Naive thymus-derived CD4-positive, alpha-beta T cell (primary cell): ENCODE measurements around the gene INSIG1. TPM values are rescaled to one million over a fixed set of nuclear protein-coding genes. Genes with fewer than 3 reads are reported as not detected.

ENCODE experiments used
- ATAC-seq: fragments of 150-1000 bp; cut with Tn5 transposase; 2 replicates; pipeline ENCODE4 v1.10.0; 2021; ENCODE audit warnings: mild to moderate bottlenecking, moderate library complexity
- CTCF ChIA-PET: fragments of 350-600 bp; sonication (Branson Sonifier 250); formaldehyde crosslinking; loops from one replicate; lab custom pipeline; 2021; ENCODE audit warnings: antibody characterized with exemption; lab: Charles Lee
- POLR2A ChIA-PET: fragments of 350-600 bp; sonication (Branson Sonifier 250); formaldehyde crosslinking; loops from one replicate; lab custom pipeline; 2021; ENCODE audit warnings: antibody characterized with exemption, inconsistent platforms; lab: Charles Lee
- DNase-seq, 9 donors: peaks; one replicate each; pipeline versions ENCODE4 v3.0.0 to v3.0.0-alpha.2; 2020 to 2022; ENCODE audit warnings: mixed read lengths in 1 of 9
- H3K27ac ChIP-seq: one replicate; pipeline ENCODE4 v1.7.0; 2013; ENCODE audit warnings: mild to moderate bottlenecking, low read depth, low read length, moderate library complexity
- H3K27me3 ChIP-seq, 2 donors: one replicate each; pipeline ENCODE4 v1.7.0; 2013; ENCODE audit warnings: low read length in 2 of 2, mild to moderate bottlenecking in 2 of 2, moderate library complexity in 2 of 2; ENCODE audit not compliant: control insufficient read depth in 2 of 2, insufficient read depth in 2 of 2
- H3K36me3 ChIP-seq, 3 experiments: 1 replicate in 2 of 3; 2 replicates in 1 of 3; pipeline ENCODE4 v1.7.0; 2013; ENCODE audit warnings: low read length in 3 of 3, mild to moderate bottlenecking in 3 of 3, moderate library complexity in 1 of 3; ENCODE audit not compliant: insufficient read depth in 3 of 3, control insufficient read depth in 2 of 3
- H3K4me1 ChIP-seq, 2 donors: one replicate each; pipeline ENCODE4 v1.7.0; 2013; ENCODE audit warnings: low read length in 2 of 2, mild to moderate bottlenecking in 2 of 2, moderate library complexity in 1 of 2; ENCODE audit not compliant: control insufficient read depth in 2 of 2, insufficient read depth in 2 of 2
- H3K4me3 ChIP-seq: 2 replicates; pipeline ENCODE4 v1.7.0; 2013; ENCODE audit warnings: mild to moderate bottlenecking, low read length
- H3K9me3 ChIP-seq, 3 experiments: 1 replicate in 2 of 3; 2 replicates in 1 of 3; pipeline ENCODE4 v1.7.0; 2013; ENCODE audit warnings: low read length in 3 of 3; ENCODE audit not compliant: control insufficient read depth in 2 of 3
- H3K27ac Mint-ChIP-seq, 9 donors: one replicate each; pipeline ENCODE4 v1.8.0; 2020 to 2022; ENCODE audit warnings: mixed read lengths in 9 of 9, mild to moderate bottlenecking in 8 of 9, moderate library complexity in 5 of 9, inconsistent platforms in 2 of 9
- H3K27me3 Mint-ChIP-seq, 5 donors: one replicate each; pipeline ENCODE4 v1.8.0; 2021 to 2022; ENCODE audit warnings: mixed read lengths in 5 of 5, mild to moderate bottlenecking in 1 of 5
- H3K36me3 Mint-ChIP-seq, 5 donors: one replicate each; pipeline ENCODE4 v1.8.0; 2020 to 2022; ENCODE audit warnings: mixed read lengths in 5 of 5, mild to moderate bottlenecking in 3 of 5, inconsistent platforms in 1 of 5
- H3K4me1 Mint-ChIP-seq, 7 donors: one replicate each; pipeline ENCODE4 v1.8.0; 2020 to 2022; ENCODE audit warnings: mixed read lengths in 7 of 7, mild to moderate bottlenecking in 3 of 7, inconsistent platforms in 1 of 7
- H3K4me3 Mint-ChIP-seq, 10 donors: one replicate each; pipeline ENCODE4 v1.8.0; 2020 to 2022; ENCODE audit warnings: mild to moderate bottlenecking in 10 of 10, mixed read lengths in 10 of 10, moderate library complexity in 6 of 10, inconsistent platforms in 2 of 10
- H3K9me3 Mint-ChIP-seq, 11 donors: one replicate each; pipeline ENCODE4 v1.8.0; 2020 to 2022; ENCODE audit warnings: mixed read lengths in 11 of 11, mild to moderate bottlenecking in 4 of 11, inconsistent platforms in 1 of 11, moderate library complexity in 1 of 11
- intact Hi-C, 2 donors: fragments of 100-400 bp; cut with micrococcal nuclease; formaldehyde crosslinking; loops; one replicate each; pipeline ENCODE4 v1.15.1; 2023
- polyA plus RNA-seq, 2 donors: library from polyadenylated mRNA; unstranded; fragments of 300-500 nt; fragmentation: Illumina TruSeq; gene quantifications; one replicate each; pipeline ENCODE4 v1.2.3, GENCODE V29; 2021
- total RNA-seq, 6 experiments: library from RNA in 5 of 6; stranded (reverse) in 5 of 6; gene quantifications; 1 replicate in 5 of 6; 2 replicates in 1 of 6; pipeline ENCODE4 v1.2.3 and lab custom pipeline; 2021 to 2026

Gene INSIG1
- total and polyA plus RNA-seq, 7 experiments from 2014 or later = 22.2 to 70.0 (median 46.3) TPM

GRCh38 chr7:155283565-155284194 lies 14.0 kb upstream of the INSIG1 start:
- peaks cover 0 to 6% (median 0%) of the 10 kb centered on the region in 11 donors for H3K9me3 Mint-ChIP-seq
- Histone ChIP-seq H3K27ac (no peak overlapping the region), H3K27me3 (no peaks in the 10 kb centered on the region), H3K36me3 (no peaks in the 10 kb centered on the region), H3K4me3 (no peak overlapping the region), H3K4me1 (peaks cover 0 to 18% of the 10 kb centered on the region in 2 donors), H3K9me3 (no peaks in the 10 kb centered on the region)
- DNase-seq (no peak), ATAC-seq (no peak)
- H3K4me3 Mint-ChIP-seq = peak overlapping the region in 1 of 10 donors; percentile 10
- H3K27ac Mint-ChIP-seq = no peak overlapping the region
- H3K4me1 Mint-ChIP-seq = peaks cover 12 to 68% (median 39%) of the 10 kb centered on the region in 7 donors
- H3K27me3 Mint-ChIP-seq = peaks cover 0 to 5% (median 3%) of the 10 kb centered on the region in 5 donors
- intact Hi-C loops = loop anchor here in 1 of 2 donors (2.0 kb wide), 1 partner anchor 13 kb away; the partner anchor contains the start of gene INSIG1
- ChIA-PET CTCF (no interaction called here), POLR2A (interaction anchor here (0.6 to 1.6 kb wide), 3 partner anchors 10 to 13 kb away, joined by 3 to 4 read pairs (median 3); no protein-coding TSS in a partner anchor)
- H3K36me3 Mint-ChIP-seq = peaks cover 0 to 19% (median 0%) of the 10 kb centered on the region in 5 donors

GRCh38 chr7:155284496-155285274 lies 13.0 kb upstream of the INSIG1 start:
- intact Hi-C loops = no loop called here
- CTCF ChIA-PET = no interaction called here
- no peaks in the 10 kb centered on the region for H3K36me3 ChIP-seq
- Mint-ChIP-seq H3K4me1 (peaks cover 12 to 71% (median 39%) of the 10 kb centered on the region in 7 donors), H3K27me3 (peaks cover 0 to 3% (median 0%) of the 10 kb centered on the region in 5 donors), H3K36me3 (peaks cover 0 to 19% (median 0%) of the 10 kb centered on the region in 5 donors), H3K4me3 (no peak overlapping the region), H3K27ac (peak overlapping the region in 3 of 9 donors; percentile 20 to 69 (median 56)), H3K9me3 (peaks cover 0 to 6% (median 0%) of the 10 kb centered on the region in 11 donors)
- no peak overlapping the region for H3K4me3 ChIP-seq
- POLR2A ChIA-PET = interaction anchor here (0.7 to 6.2 kb wide), 4 partner anchors 9 to 22 kb away, joined by 3 to 50 read pairs (median 3); partner anchors contain the start of gene INSIG1
- no peaks in the 10 kb centered on the region for H3K9me3 ChIP-seq
- DNase-seq (no peak), ATAC-seq (no peak)
- no peaks in the 10 kb centered on the region for H3K27me3 ChIP-seq
- peaks cover 0 to 18% of the 10 kb centered on the region in 2 donors for H3K4me1 ChIP-seq
- no peak overlapping the region for H3K27ac ChIP-seq

GRCh38 chr7:155285423-155285822 lies 12.3 kb upstream of the INSIG1 start:
- H3K9me3 ChIP-seq = no peaks in the 10 kb centered on the region
- H3K27ac ChIP-seq = no peak overlapping the region
- Mint-ChIP-seq H3K36me3 (peaks cover 0 to 19% (median 0%) of the 10 kb centered on the region in 5 donors), H3K4me3 (peak overlapping the region in 1 of 10 donors; percentile 21), H3K27me3 (peaks cover 0 to 3% (median 0%) of the 10 kb centered on the region in 5 donors), H3K9me3 (peaks cover 0 to 6% (median 0%) of the 10 kb centered on the region in 11 donors), H3K4me1 (peaks cover 12 to 67% (median 39%) of the 10 kb centered on the region in 7 donors), H3K27ac (peak overlapping the region in 6 of 9 donors; percentile 17 to 74 (median 55))
- no peaks in the 10 kb centered on the region for H3K27me3 ChIP-seq
- no peaks in the 10 kb centered on the region for H3K36me3 ChIP-seq
- intact Hi-C loops = no loop called here
- ATAC-seq (no peak), DNase-seq (no peak)
- H3K4me1 ChIP-seq = peaks cover 0 to 18% of the 10 kb centered on the region in 2 donors
- CTCF ChIA-PET = no interaction called here
- POLR2A ChIA-PET = interaction anchor here (0.7 to 6.2 kb wide), 3 partner anchors 10 to 23 kb away, joined by 3 to 50 read pairs (median 3); partner anchors contain the start of gene INSIG1
- no peak overlapping the region for H3K4me3 ChIP-seq

GRCh38 chr7:155285833-155286232 lies 11.8 kb upstream of the INSIG1 start:
- Histone ChIP-seq H3K9me3 (no peaks in the 10 kb centered on the region), H3K4me1 (peaks cover 0 to 18% of the 10 kb centered on the region in 2 donors), H3K4me3 (no peak overlapping the region), H3K27ac (no peak overlapping the region), H3K36me3 (no peaks in the 10 kb centered on the region), H3K27me3 (no peaks in the 10 kb centered on the region)
- peaks cover 12 to 66% (median 39%) of the 10 kb centered on the region in 7 donors for H3K4me1 Mint-ChIP-seq
- peaks cover 0 to 2% (median 0%) of the 10 kb centered on the region in 5 donors for H3K27me3 Mint-ChIP-seq
- ChIA-PET CTCF (no interaction called here), POLR2A (interaction anchor here (1.5 to 6.2 kb wide), 3 partner anchors 10 to 282 kb away, joined by 3 to 50 read pairs (median 3); partner anchors contain the start of gene INSIG1)
- intact Hi-C loops = loop anchor here in 1 of 2 donors (1.0 kb wide), 1 partner anchor 11 kb away; the partner anchor contains the start of gene INSIG1
- H3K4me3 Mint-ChIP-seq = peak overlapping the region in 2 of 10 donors; percentile 9 to 39
- ATAC-seq (no peak), DNase-seq (no peak)
- H3K27ac Mint-ChIP-seq = peak overlapping the region; percentile 17 to 74 (median 53)
- peaks cover 0 to 6% (median 0%) of the 10 kb centered on the region in 11 donors for H3K9me3 Mint-ChIP-seq
- H3K36me3 Mint-ChIP-seq = peaks cover 0 to 19% (median 0%) of the 10 kb centered on the region in 5 donors

- Histone ChIP-seq H3K36me3 (no peaks in the 10 kb centered on the region), H3K4me3 (no peak overlapping the region), H3K9me3 (no peaks in the 10 kb centered on the region), H3K27me3 (no peaks in the 10 kb centered on the region), H3K4me1 (peaks cover 0 to 18% of the 10 kb centered on the region in 2 donors), H3K27ac (no peak overlapping the region)
- DNase-seq (no peak), ATAC-seq (no peak)
- POLR2A ChIA-PET = interaction anchor here (1.5 to 6.2 kb wide), 2 partner anchors 11 to 283 kb away, joined by 3 to 50 read pairs; partner anchors contain the start of gene INSIG1
- Mint-ChIP-seq H3K36me3 (peaks cover 0 to 19% (median 0%) of the 10 kb centered on the region in 5 donors), H3K4me1 (peaks cover 12 to 72% (median 39%) of the 10 kb centered on the region in 7 donors), H3K9me3 (peaks cover 0 to 6% (median 0%) of the 10 kb centered on the region in 11 donors), H3K27me3 (no peaks in the 10 kb centered on the region), H3K27ac (peak overlapping the region in 5 of 9 donors; percentile 24 to 87 (median 68)), H3K4me3 (no peak overlapping the region)
- intact Hi-C loops = loop anchor here in 1 of 2 donors (1.0 kb wide), 1 partner anchor 11 kb away; the partner anchor contains the start of gene INSIG1
- CTCF ChIA-PET = interaction anchor here (1.6 kb wide), 1 partner anchor 59 kb away, joined by 5 read pairs; no protein-coding TSS in a partner anchor
These were observed 11.0 kb upstream of the INSIG1 start for GRCh38 chr7:155286686-155287085.
